ENCODE measurements around the gene FAM83F.
A peak's percentile ranks its signal among the peaks of the same experiment; 100 is the strongest.

The FAM83F gene

DNA sequence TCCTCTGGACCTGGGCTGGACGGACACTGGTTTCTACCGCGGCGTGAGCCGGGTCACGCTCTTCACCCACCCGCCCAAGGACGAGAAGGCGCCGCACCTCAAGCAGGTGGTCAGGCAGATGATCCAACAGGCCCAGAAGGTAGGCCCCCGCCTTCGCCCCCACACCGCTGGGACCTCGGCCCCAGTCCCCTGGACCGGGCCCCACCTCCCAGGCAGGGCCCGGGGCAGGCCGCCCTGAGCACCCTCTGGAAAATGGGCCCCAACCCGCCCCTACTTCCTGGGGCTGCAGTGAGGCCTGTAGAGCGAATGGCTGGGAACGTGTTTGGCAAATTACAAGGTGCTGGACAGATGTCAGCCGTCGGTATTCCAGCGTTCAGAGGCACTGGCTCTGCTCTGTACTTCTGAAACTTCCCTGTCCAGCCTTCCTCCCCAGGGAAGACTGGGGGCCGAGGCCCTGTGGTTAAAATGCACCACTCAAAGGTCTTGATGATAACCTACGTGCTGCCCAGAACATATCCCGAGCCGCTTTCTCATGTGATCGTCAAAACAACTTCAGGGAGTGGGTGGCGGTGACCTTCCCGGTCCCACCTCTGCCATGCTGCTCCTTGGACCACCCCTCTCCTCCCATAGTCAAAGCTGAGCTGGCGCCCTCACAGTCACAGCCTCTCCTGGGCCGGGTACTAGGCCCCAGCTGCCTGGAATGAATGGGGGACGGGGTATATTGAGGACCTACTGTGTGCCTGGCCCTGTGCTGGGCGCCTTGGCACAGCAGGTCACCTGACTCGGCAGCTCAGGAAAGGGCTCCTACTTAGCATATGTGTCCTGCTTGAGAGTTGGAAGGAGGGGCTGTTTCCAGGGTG is 869 bp downstream of the FAM83F start:
- DNase-seq: no peak

DNA sequence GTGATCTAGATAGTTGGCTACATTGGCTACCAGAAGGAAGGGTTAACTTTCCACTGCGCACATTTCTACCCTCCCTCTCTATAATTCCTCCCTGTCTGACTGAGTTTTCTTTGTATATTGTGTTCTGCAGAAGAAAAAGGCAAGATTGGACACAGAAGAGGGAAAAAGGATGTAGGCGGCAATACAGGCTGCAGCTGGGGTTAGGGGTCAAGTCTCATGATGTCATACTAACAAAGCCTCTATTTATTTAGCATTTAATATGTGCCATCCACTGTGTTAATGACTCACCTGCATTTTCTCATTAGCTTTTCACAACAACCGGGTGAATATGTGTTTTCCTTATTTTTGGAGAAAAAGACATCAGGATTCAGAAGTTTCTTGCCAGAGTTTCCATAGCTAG is 2.0 kb downstream of the FAM83F start:
- no peak for DNase-seq

DNA sequence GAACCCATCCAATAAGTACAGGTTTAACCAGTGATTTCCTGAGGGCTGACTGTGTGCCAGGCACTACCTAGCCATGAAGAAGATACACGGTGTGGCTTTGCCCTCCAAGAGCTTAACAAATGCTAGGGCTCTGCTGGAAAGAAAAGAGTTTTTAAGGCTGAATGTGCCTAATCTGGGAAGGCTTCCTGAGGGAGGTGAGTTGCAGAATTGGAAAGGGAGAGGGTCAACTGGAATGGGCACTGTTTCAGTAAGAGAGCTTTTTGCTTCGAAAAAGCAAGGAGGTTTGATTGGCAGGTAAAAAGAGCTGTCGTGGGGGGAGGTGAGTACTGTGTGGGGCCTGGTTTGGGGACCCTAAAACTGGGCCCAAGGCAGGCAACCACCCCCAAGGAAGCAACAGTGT is 2.7 kb downstream of the FAM83F start:
- no peak for DNase-seq

DNA sequence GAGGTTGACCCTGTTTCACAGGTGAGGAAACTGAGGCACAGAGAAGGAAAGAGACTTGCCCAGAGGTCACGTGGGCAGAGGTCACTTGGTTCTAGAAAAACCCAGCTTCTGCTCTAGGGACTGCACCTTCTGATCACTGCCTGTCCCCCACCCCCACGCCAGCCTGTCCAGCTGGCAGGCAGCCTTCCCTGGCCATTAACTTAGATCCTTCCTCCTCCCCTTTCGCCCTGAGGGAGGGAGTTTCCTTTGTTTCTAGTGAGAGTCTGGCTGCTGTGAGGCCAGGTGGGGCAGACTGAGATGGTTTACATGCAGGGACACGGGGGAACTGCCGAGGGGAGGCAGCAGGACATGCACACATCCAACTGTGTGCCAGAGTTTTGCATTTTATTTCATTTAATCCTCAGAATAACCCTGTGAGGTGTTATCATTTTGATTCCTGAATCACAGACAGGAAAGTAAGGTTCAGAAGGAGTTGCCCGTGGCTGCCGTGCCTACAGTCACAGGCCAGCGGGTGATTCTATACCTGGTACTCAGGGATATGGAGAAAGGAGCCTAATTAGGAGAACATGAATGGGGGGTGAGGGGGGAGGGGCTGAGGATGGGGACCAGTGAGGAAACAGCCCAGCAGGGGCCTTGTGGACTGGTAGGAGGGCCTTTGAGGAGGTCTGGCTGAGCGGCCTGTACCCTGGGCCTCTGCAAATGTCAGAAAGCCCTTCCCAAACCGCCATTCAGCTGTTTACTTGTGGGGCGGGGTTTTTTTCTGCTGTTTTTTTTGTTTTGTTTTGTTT is 3.4 kb downstream of the FAM83F start:
- peak; percentile 27 for DNase-seq

- DNase-seq: no peak
These were observed 4.5 kb downstream of the FAM83F start for GRCh38 chr22:39999144-39999757.

GRCh38 chr22:40000171-40000570 is 5.4 kb downstream of the FAM83F start:
- no peak for DNase-seq

- DNase-seq: no peak
These were observed 6.4 kb downstream of the FAM83F start for GRCh38 chr22:40001106-40001505.

DNA sequence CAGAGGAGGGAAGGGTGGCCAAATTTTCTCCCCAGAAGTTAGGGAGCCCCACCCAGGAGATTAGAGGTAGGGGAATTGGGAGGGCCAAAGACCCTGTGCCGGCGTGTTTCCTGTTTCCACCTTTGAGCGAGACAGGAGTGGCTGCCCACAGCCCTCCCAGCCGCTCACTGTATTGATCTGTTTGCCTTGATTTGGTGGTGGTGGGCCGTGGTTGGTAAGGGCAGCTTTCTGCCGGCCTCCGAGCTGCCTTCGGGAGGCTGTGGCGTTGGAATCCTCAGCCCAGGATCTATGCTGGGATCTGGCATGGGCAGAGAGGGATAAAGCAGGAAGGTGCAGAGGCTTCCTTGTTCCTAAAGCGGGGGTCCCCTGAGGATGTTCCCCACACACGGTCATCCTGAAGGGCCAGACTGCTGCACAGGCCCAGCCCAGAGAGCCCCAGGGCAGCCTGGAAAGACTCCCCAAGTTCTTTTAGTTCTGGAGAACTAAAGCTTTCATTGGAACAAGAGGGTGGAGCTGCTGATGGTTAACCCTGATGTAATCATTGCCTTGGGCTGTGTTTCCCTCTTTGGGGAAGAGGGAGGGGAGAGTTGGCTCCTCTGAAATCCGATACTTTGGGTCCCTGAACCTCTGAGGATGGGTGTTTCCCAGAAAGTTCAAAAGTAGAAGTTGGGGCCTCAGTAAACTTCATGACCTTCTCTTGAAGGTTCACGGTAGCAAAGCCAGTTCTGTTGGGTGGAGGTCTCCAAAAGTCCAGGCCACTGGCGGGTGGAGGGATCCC is 7.2 kb downstream of the FAM83F start:
- DNase-seq: no peak

DNA sequence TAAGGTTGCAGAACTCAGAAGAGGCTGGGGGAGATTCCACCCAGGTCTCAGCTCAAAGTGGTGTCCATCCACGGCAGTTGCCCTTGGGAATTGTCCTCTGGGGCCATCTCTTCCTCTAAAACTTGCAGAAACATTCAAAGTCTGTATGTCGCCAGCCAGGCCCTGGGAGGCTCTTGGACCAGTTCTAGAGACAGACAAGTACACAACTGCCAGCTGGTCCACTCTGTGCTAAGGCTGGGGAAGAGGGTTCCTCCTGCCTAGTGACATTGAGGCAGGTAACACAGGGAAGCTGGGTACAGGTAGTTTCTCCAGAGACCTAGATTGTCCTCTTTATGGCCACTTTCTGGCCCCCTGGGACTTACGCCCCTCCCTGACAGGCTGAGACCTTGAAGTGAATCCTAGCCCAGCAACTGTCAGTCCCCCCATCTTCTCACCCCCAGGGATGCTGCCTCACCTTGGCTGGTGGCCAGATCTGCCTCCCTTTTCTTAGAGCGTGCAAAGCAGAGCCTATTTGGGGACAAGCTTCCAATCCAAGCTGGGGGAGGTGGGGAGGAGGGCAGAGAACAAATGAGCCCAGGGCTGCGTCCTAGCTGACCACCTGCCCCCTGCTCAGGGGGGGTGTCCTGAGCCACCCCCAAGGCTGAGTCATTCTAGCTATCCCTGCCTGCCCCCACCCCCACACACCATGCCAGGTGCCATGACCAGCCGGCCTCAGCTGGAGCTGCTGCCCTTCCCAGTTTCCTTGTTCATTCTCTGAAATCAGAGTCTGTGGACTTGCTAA is 8.4 kb downstream of the FAM83F start:
- DNase-seq: no peak

GRCh38 chr22:40004836-40005235 is 10.1 kb downstream of the FAM83F start:
- no peak for DNase-seq

DNA sequence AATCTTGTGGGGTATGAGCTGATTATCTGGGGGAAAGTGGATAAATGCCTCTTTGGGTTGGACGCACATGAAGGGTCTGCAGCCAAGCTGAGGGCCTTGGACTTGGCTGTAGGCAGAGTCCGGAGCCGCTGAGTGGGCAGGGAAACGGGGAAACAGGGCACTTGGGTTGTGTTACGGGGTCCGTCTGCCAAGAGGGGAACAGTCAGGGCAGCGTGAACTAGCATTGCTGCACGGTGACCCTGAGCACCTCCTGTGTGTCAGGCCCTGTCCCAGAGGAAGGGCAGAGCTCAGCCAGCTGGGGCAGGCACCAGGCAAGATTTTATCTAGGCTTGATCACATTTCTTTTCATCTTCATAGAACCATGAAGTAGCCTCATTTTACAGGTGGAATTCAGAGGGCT is 11.9 kb downstream of the FAM83F start:
- no peak for DNase-seq

- no peak for DNase-seq
These were observed 13.3 kb downstream of the FAM83F start for GRCh38 chr22:40007853-40008710.

DNA sequence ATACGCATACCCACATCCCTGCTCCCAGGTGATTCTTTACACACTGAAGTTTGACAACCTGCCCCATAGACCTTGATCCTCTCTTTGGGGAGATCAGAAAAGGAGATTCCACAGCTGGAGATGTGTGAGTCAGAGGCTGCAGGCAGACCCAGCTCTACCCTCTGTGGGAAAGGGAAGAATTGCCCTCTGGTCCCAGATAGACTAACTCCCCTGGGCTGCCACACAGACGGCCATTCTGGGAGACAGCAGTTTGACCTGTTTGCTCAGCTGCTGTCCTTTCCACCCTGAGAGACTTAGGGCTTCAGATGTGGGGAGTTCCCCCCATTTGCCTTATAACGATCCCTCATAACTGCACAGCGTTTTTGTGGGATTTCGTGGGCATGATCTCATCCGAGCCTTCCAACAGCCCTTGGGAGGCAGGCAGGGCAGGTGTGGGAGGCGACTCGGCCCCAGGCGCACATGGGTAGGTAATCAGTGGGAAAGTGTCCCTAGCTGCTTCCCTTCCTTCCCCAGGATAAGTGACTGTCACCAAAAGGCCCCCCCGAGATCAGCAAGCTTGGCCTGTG is 14.1 kb downstream of the FAM83F start:
- no peak for DNase-seq

DNA sequence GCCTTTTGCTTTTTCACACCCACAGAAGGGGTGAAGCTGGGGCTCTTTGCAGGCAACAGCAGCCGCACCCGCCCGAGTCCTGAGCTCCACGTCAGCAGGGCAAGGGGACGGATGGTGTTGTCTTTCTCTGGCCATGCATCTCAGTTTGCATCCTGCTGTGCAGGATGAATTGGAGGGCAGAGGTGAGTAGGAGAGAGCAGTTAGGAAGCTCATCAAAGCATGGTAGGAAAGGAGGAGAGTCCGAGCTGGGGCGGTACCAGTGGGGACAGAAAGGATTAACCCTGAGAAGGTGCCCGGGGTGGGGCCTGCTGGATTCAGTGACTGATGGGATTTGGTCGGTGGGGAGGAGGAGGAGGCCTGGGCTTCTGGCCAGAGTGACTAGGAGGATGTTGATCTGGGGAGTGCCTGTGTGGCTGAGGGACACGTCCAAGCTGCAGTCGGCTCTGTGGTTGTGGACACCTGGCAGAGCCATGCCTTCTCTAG is 14.6 kb downstream of the FAM83F start:
- DNase-seq: no peak

DNA sequence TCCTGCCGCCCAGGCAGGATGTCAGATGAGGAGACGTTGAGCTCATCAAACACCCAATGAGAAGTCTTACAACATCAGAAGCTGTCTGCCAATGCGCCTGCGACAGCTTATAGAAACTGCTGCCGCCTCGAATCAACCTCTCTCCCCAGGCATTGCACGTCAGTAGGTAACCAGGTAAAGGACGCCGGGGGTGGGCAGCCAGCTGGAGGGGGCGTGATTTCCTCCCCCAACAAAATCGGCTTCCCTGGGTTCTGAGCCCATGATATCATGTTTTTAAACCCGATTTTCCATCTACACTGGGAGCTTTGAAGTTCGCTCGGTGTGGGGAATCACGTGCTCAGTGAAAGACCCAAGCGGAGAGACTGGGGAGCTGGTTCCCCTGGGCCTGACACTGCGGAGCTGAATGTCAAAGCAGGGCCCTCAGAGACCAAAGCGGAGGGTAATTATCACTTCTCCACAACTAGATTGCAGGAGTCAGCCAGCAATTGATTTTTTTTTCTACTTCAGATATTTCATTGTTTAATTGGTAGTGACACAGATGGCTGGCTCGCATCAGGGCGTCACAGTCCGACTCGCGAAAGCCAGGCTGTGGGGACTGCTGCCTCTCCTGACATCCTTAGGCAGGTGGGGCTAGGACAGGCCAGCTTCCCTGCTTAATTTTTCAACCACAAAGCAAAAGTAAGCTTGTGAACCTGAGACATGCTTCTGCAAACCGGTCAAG is 15.4 kb downstream of the FAM83F start:
- DNase-seq: no peak

DNA sequence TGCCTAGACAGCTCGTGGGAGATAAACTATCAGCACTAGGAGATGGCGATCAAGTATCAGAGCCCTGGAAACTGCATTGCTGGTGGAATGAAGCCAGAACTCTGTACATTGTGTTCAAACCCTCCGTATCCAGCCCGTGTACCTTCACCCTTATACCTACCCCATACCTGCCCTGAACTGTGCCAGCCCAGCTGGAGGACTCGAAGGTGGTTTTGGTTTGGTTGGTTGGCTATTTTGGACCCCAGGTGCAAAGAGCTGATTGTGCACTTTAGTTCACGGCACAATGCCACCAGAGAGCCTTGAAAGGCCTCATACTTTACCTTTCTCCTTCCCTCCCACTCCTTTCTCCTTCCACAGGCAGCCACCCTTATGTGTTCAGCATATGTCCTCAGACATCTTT is 16.0 kb downstream of the FAM83F start:
- no peak for DNase-seq

DNA sequence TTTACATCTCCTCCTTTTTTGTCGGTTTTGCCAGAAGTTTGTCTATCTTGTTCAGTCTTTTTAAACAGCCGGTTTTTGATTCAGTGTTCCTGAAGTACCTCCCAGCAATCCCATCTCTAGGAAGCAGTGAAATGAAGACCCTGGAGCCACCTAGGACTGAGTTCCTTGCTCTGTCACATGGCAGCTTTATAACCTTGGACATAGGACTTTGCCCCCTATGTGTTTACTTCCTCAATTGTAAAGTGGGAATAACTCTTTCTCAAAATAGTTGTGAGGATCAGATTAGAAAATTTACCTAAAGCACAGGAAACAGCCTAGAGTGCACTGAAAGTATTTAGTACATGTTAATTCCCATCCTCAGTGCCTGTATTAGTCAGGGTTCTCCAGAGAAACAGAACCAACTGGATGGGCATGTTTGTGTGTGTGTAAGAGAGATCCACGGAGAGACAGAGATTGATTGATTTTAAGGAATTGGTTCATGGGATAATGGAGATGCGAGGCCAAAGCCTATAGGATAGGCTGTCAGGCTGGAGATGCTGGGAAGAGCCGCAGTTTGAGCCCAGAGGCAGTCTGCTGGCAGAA is 20.0 kb downstream of the FAM83F start:
- no peak for DNase-seq

- no peak for DNase-seq
These were observed 20.7 kb downstream of the FAM83F start for GRCh38 chr22:40015358-40015976.

DNA sequence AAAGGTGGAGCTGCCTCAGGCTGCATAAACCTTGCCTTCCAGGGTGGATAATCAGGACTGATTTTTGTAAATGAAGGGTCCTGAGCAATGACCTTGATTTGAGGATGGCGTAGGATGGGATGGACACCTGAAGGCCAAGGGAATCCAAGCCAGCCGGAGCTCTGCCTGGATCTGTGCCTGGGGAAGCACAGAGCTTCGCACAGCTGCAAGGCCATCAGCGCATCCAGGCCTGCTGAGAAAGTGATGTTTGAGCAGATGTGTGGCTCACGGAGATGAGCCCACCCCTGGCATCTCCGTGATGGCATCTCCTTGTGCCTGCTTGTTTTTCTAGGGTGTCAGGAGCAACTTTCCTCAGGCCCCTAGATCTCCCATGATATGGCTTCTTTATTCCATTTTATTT is 23.3 kb downstream of the FAM83F start:
- no peak for DNase-seq

Measured in DMS 273 treated with DMSO at 0.1 percent for 48 hours (cell line).